GM20000 (cell line): ENCODE data around the gene PCGF1.
"Not testable (repeated sequence)": the region's sequence is repeated elsewhere in the genome, so short reads cannot be mapped to it uniquely, and the experiment has no call there.

Experiments used
- DNase-seq: peaks from one replicate; pipeline ENCODE4 v3.0.0; 2012; ENCODE audit warnings: low spot score
- TF ChIP-seq, protein P1 (sequence below): IDR thresholded peaks from 2 replicates; pipeline ENCODE4 v1.5.1; 2012; ENCODE audit warnings: mild to moderate bottlenecking, control low read depth; ENCODE audit errors: extremely low read depth, missing control alignments

Gene PCGF1

GRCh38 chr2:74491648-74492544 is 15.6 kb downstream of the PCGF1 start:
- TF ChIP-seq, protein P1, sequence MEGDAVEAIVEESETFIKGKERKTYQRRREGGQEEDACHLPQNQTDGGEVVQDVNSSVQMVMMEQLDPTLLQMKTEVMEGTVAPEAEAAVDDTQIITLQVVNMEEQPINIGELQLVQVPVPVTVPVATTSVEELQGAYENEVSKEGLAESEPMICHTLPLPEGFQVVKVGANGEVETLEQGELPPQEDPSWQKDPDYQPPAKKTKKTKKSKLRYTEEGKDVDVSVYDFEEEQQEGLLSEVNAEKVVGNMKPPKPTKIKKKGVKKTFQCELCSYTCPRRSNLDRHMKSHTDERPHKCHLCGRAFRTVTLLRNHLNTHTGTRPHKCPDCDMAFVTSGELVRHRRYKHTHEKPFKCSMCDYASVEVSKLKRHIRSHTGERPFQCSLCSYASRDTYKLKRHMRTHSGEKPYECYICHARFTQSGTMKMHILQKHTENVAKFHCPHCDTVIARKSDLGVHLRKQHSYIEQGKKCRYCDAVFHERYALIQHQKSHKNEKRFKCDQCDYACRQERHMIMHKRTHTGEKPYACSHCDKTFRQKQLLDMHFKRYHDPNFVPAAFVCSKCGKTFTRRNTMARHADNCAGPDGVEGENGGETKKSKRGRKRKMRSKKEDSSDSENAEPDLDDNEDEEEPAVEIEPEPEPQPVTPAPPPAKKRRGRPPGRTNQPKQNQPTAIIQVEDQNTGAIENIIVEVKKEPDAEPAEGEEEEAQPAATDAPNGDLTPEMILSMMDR = no peak
- no peak for DNase-seq

DNA sequence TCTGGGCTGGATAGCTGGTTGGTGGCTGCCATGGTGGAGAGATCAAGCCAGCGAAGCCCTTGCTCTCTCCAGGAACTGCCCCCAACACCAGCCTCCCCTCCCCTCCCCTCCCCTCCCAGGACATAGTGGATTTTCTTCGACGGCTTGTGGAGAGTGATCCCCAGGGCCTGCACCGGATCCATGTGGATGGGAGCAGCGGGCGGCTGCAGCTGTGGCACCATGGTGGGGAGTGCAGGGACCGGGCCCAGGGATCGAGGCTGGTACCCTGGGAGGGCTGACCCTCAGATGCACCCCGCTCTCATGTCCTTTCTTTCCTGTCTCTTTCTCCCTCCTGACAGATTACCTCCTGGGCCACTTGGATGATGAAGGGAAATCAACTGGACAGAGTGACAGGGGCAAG is 17.6 kb downstream of the PCGF1 start:
- no peak for DNase-seq
- TF ChIP-seq, protein P1 = no peak

- no peak for DNase-seq
- TF ChIP-seq, protein P1 = no peak
Measured at GRCh38 chr2:74488643-74489481, 18.6 kb downstream of the PCGF1 start.

DNA sequence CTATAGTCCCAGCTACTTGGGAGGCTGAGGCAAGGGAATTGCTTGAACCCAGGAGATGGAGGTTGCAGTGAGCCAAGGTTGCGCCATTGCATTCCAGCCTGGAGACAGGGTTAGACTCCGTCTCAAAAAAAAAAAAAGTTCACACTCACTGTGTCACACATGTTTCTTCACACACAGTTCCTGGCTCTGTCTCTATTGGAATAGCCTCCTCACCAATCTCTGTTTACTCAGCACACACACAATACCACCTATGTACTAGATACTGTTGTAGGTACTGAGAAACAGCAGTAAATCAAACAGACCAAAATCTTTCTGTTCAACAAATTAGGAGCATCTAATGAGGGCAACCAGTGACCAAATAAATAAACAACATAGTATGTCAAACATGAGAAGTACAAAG is 21.4 kb downstream of the PCGF1 start:
- DNase-seq = no peak
- TF ChIP-seq, protein P1 = no peak

GRCh38 chr2:74483675-74484164 is 23.8 kb downstream of the PCGF1 start:
- DNase-seq = not testable (repeated sequence)

GRCh38 chr2:74482801-74483674 is 24.5 kb downstream of the PCGF1 start, which contains the start of the genes CCDC142 and TTC31:
Gene CCDC142, minus strand, starts transcription at chr2:74482998. Its CDS starts 161 bp downstream, at chr2:74482837.
Gene TTC31, plus strand, starts transcription at chr2:74483081. Its CDS starts 15 bp downstream, at chr2:74483096.
- TF ChIP-seq, protein P1 = peak; percentile 86
- DNase-seq = peak; percentile 93
